EH (cell line): ENCODE measurements around the gene GRB2.
A peak's percentile ranks its signal among the peaks of the same experiment; 100 is the strongest.
"Not testable (repeated sequence)": the region's sequence is repeated elsewhere in the genome, so short reads cannot be mapped to it uniquely, and the experiment has no call there.

Experiments used
- DNase-seq: peaks from one replicate; pipeline ENCODE4 v3.0.0-alpha.2; 2015; ENCODE audit warnings: low read depth

Gene GRB2

GRCh38 chr17:75350029-75350428 is 55.4 kb downstream of the GRB2 start:
- DNase-seq: no peak

GRCh38 chr17:75349589-75349988 is 55.9 kb downstream of the GRB2 start:
- no peak for DNase-seq

- no peak for DNase-seq
Measured at GRCh38 chr17:75348386-75349012, 57.0 kb downstream of the GRB2 start.

GRCh38 chr17:75346906-75347305 is 58.6 kb downstream of the GRB2 start:
- DNase-seq: peak; percentile 23

- not testable (repeated sequence) for DNase-seq
Measured at GRCh38 chr17:75346368-75346767, 59.1 kb downstream of the GRB2 start.

- no peak for DNase-seq
Measured at GRCh38 chr17:75345514-75346167, 59.8 kb downstream of the GRB2 start.

GRCh38 chr17:75344666-75345065 is 60.8 kb downstream of the GRB2 start:
- DNase-seq: no peak

GRCh38 chr17:75342996-75343395 is 62.5 kb downstream of the GRB2 start:
- no peak for DNase-seq

GRCh38 chr17:75341784-75342486 is 63.5 kb downstream of the GRB2 start:
- DNase-seq: no peak

- peak; percentile 26 for DNase-seq
Measured at GRCh38 chr17:75340631-75341030, 64.8 kb downstream of the GRB2 start.

DNA sequence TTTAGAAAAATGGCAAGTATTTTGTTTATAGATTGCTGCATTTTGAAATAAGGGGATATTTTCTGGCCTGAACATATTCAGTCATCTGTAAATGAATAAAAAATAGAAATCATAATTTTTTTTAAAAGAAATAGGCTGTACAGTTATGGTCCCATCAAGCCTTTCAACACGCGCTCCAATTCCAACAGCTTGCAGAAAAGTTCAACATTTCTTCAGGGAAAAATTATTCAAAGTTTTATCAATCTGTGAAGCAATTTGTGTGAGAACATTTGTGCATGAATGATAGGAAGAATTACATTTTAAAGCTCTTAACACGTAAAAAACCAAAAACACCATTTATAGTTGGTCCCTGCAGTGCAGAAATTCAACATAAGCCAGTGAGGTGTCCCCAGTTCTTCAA is 65.5 kb downstream of the GRB2 start:
- no peak for DNase-seq

GRCh38 chr17:75338335-75338734 is 67.1 kb downstream of the GRB2 start:
- peak; percentile 78 for DNase-seq

DNA sequence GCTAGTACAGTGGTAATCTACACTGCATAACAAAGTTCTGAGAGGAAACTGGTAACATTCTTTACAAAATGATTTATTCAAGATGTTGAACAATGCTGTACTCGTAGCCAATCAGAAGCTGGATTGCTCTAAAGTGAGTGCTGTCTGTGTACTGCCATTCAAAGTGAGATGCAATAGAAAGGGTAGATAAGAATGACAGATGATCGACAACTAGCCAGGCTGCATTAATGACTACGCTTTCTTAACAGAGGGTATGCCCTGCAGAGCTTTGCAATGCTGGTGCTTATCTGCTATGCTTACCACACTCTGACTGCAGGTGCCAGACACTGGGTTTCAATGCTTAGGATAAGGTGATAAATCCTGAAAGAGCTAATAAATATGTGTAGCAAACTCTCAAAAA is 70.2 kb downstream of the GRB2 start:
- no peak for DNase-seq

DNA sequence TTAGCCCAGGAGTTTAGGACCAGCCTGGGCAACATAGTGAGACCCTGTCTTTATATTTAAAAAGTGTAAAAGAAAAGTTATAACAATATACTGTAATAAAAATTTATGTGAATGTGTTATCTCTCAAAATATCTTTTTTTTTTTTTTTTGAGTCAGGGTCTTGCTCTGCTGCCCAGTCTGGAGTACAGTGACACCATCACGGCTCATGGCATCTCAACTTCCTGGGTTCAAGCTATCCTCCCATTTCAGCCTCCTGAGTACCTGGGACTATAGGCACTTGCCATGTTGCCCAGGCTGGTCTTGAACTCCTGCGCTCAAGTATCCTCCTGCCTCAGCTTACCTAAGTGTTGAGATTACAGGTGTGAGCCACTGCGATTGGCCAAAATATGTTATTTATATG is 70.8 kb downstream of the GRB2 start:
- no peak for DNase-seq

- no peak for DNase-seq
Measured at GRCh38 chr17:75331671-75332070, 73.8 kb downstream of the GRB2 start.

GRCh38 chr17:75327757-75328156 is 77.7 kb downstream of the GRB2 start:
- DNase-seq: no peak

DNA sequence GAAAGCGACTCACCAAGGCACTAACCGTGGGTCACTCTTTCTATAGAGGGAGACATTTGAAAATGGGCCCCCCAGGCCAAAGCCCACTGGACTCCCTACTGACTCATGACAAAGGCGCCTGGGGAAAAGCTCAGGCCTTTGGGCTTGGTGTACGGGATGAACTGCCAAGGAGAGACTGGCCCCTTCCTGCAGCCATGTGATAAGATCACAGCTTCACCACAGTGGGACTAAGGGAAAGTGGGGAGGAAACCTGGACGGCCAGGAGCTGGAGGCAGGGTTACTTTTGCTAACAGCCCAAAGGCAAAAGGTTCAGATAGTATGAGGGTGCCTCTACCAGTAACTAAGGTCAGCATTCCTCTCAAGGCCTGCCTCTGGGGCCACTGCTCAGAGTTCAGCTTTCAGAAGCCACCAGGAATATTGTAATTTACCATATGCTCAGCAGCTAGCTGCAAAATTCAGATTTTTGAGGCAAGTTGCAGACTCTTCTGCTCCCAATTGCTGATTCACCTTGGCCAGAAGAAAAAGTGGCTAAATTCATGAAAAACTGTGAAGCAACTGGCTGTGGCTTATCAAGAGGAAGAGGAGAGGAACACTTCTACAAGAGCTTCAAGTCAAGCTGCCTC is 79.1 kb downstream of the GRB2 start:
- DNase-seq: peak; percentile 82

DNA sequence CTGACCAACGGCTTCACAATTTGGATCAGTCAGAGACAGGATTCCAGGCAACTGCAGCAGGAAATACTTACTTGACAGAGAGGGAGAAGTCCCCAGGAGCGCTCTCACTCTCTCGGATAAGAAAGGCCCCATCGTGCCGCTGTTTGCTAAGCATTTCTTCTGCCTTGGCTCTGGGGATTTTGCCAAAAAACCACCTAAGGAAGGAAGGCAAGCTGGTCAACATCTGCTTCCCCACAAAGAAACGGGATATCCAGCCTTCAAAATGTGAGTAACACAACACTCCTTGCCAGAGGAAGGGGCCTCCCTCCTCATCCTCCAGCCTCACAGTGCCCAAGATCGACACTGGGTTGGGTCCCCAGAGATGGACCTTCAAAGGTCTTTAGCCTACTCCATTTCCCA is 79.7 kb downstream of the GRB2 start:
- DNase-seq: no peak

GRCh38 chr17:75325348-75325747 is 80.1 kb downstream of the GRB2 start:
- no peak for DNase-seq

- no peak for DNase-seq
Measured at GRCh38 chr17:75321506-75321905, 84.0 kb downstream of the GRB2 start.

DNA sequence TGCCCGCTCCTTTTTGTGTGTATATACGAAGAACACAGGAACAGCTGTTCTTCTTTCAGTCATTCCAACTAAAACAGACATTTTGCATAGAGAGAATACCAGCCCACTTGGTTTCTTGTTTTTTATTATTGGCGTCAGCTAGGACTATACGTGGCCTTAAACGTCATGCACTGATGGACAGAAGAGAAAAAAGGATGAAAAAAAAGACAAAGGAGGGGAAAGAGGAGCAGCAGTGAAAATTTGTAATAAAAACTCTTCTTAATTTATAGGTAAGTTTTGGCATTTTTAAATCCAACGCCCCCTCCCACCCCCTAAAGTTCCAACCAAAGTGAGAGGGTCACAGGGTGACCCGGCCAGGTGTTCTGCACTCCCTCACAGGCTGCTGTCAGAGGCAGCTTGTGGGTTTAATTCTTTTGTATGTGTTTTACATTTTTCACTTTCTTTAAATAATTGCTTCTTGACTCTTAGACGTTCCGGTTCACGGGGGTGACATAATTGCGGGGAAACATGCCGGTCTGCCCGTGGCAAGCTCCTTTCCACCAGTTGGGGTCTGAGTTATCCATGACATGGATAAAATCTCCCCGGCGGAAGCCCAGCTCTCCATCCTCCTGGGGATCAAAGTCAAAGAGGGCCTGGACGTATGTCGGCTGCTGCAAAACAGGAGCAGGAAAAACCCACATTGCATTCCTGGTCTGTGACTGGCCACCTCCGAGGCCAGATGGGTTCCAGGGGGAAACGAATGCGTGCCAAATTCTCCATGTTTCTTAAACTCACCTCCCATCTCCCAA is 85.4 kb downstream of the GRB2 start:
- DNase-seq: peak; percentile 74

GRCh38 chr17:75318615-75319222 is 86.8 kb downstream of the GRB2 start:
- no peak for DNase-seq
